Measurements from ENCODE around the gene NUP58. TPM values are rescaled to one million over a fixed set of nuclear protein-coding genes. Genes with fewer than 3 reads are reported as not detected.
A peak's percentile ranks its signal among the peaks of the same experiment; 100 is the strongest.

NUP58 gene
- total and polyA plus RNA-seq, 9 of the 15 experiments (the other 6 are each of a cell fraction or from before 2014, with no cell fraction given) = 12.5 to 98.0 (median 42.6) TPM

GRCh38 chr13:25380082-25380481 is 78.7 kb downstream of the NUP58 start (continued):
- no peak for TF ChIP-seq ZKSCAN3 (CRISPR knock-in tag; IDR thresholded peaks at IDR 0.05)
- TF ChIP-seq MAFF (IDR thresholded peaks at IDR 0.05; ENCODE audit: low read length) = peak; percentile 83
- TF ChIP-seq ESRRA (IDR thresholded peaks at IDR 0.05; ENCODE audit: borderline replicate concordance, low read depth) = peak; percentile 71; the same call in 1 of the 2 replicates
- TF ChIP-seq CEBPB (tag; IDR thresholded peaks at IDR 0.05) = peak; percentile 30; the same call in 1 of the 2 replicates
- TF ChIP-seq ESRRB (CRISPR knock-in tag; IDR thresholded peaks at IDR 0.05; ENCODE audit: borderline replicate concordance) = no peak
- TF ChIP-seq HDAC2 (IDR thresholded peaks at IDR 0.05) = peak; percentile 69
- 0 out of 2 replicates have a peak, but pooled peaks have one; percentile 8 for TF ChIP-seq E2F3 (CRISPR knock-in tag; IDR thresholded peaks at IDR 0.05)
- peak; percentile 53 for TF ChIP-seq TAF9B (IDR thresholded peaks at IDR 0.05; ENCODE audit: partially characterized antibody)
- 0 out of 2 replicates have a peak, but pooled peaks have one; percentile 39 for TF ChIP-seq MECOM (CRISPR knock-in tag; IDR thresholded peaks at IDR 0.05)
- TF ChIP-seq NR1H2 (CRISPR knock-in tag; IDR thresholded peaks at IDR 0.05) = no peak
- no peak for TF ChIP-seq SMAD1 (IDR thresholded peaks at IDR 0.05; ENCODE audit: low read depth, low read length, partially characterized antibody)
- peak; percentile 67 for TF ChIP-seq DMBX1 (CRISPR knock-in tag; IDR thresholded peaks at IDR 0.05; ENCODE audit: borderline replicate concordance)
- peak; percentile 17; the same call in 1 of the 2 replicates for TF ChIP-seq ATF7 (IDR thresholded peaks at IDR 0.05)
- TF ChIP-seq MAFG (tag; conservative IDR thresholded peaks at IDR 0.05) = peak; percentile 94
- TF ChIP-seq SPI1 (IDR thresholded peaks at IDR 0.05; ENCODE audit: borderline replicate concordance, low read depth, low read length) = no peak
- TF ChIP-seq NR4A1 (CRISPR knock-in tag; IDR thresholded peaks at IDR 0.05) = no peak
- TF ChIP-seq NR4A1 (tag; IDR thresholded peaks at IDR 0.05) = peak; percentile 85
- TF ChIP-seq ZNF644 (tag; IDR thresholded peaks at IDR 0.05; ENCODE audit: low read depth) = 0 out of 2 replicates have a peak, but pooled peaks have one; percentile 18
- TF ChIP-seq ZC3H4 (CRISPR knock-in tag; IDR thresholded peaks at IDR 0.05; ENCODE audit: borderline replicate concordance) = no peak
- TF ChIP-seq ZNF766 (CRISPR knock-in tag; conservative IDR thresholded peaks at IDR 0.05) = peak; percentile 78
- TF ChIP-seq DPF2 (IDR thresholded peaks at IDR 0.05) = peak; percentile 70
